Activated CD4-positive, CD25-positive, alpha-beta regulatory T cell (primary cell): ENCODE measurements around the gene WNT7A.

Experiments used
- DNase-seq, 4 experiments: peaks; one replicate each; lab custom pipeline; 2025; lab: John Stamatoyannopoulos, UW

Gene WNT7A

GRCh38 chr3:13884851-13885703, 5.2 kb upstream of the WNT7A start:
- peak in 3 of 4 experiments; percentile 25 to 45 (median 35) for DNase-seq

- no peak for DNase-seq
Measured at GRCh38 chr3:13883681-13884080, 3.8 kb upstream of the WNT7A start.

DNA sequence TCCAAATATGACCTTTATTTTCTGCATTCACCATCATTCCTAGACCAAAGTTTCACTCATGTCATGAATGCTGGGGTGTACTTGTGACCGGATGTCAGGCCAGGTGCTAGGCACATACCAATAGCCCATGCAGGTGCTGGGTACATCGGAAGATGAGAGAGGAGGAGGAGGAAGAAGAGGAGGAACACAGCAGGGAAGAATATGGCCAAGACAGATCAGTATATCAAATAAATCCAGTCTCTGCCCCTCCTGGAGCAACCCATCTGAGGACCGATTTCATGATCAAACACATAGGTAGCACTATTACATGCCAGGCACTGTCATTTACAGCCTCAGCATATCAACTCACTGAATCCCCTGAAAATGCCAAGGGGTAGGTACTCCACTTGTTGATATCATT, 3.0 kb upstream of the WNT7A start:
- DNase-seq, result no peak

- no peak for DNase-seq
Measured at GRCh38 chr3:13881536-13882410, 1.9 kb upstream of the WNT7A start.

DNA sequence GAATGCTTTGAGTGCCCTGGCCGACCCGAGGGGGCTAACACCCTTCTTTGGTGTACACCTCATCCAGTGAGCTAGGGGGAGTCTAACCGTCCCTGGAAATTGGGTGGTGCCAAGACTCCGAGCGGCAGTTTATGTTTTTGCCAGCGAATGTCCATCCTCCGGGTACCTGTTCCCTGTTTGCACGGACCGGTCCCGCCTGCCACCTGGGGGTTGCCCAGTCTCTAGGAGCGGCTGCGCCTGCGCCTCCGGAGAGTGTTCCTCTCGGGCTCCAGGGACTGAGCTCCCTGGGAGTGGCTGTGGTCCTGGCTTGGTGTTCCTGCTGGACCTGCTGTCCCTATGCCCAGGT, 913 bp upstream of the WNT7A start:
- no peak for DNase-seq

- DNase-seq, result no peak
Measured at GRCh38 chr3:13879102-13879945, 547 bp downstream of the WNT7A start.

DNA sequence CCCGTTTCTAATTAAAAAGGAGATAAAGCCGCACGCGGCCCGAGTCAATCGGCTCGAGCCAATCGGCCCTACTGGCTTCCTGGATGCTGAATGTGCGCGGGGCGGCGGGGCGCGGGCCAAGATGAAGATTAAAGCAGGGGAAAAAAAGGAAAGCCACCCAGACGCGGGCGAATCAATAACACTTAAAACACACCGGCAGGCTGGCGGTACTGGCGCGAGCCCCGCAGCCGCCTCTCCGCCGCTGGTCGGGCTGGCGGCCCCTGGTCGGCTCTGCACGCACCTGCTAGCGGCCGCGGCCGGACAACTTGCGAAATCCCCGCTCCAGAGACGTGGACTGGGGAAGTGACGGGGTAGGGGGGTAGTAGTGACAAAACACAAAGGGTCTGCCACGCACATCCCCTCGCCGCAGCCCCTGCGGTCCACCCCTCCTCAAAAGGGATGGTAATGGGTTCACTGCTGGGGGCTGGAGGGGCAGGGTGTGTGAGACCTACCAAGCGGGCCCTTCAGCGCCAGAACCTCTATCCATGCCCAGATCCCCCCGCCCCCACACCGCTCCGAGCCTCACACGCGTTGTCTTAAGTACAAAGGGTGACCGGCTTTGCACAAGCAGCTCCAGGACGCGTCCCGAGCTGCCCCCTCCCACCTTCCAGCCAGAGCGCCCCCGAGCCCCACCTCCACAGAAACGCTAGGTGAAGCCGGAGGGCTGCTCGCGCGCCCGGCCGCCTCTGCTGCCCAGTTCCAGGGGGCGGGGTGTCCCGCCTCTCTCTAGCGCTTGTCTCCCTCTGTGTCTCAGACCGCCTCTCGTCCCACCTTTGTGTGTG, 1.4 kb downstream of the WNT7A start:
- no peak for DNase-seq

- DNase-seq, result no peak
Measured at GRCh38 chr3:13877911-13878280, 2.0 kb downstream of the WNT7A start.

- DNase-seq, result no peak
Measured at GRCh38 chr3:13876451-13877100, 3.3 kb downstream of the WNT7A start.

- no peak for DNase-seq
Measured at GRCh38 chr3:13874891-13875290, 5.0 kb downstream of the WNT7A start.

DNA sequence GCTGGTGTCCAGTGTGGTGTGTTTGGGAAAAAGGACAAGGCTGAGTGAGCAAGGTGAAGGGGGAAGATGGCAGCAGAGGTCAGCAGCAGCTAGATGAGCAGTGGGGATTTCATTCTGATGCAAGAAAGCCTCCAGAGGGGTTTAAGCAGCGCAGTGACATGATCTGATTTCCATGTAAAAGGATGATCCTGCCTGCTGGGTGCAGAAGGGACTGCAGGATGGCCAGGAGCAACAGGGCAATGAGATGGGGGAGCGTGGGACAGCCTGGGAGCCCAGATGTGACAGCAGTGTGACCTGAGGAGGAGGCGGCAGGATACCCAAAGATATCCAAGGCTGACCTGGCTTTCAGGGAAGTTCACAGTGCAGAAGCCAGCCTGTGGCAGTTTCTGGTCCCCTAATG, 6.1 kb downstream of the WNT7A start:
- no peak for DNase-seq

GRCh38 chr3:13872451-13872850, 7.4 kb downstream of the WNT7A start:
- no peak for DNase-seq

- DNase-seq, result no peak
Measured at GRCh38 chr3:13871791-13872190, 8.1 kb downstream of the WNT7A start.

- DNase-seq, result no peak
Measured at GRCh38 chr3:13870902-13871301, 9.0 kb downstream of the WNT7A start.

- DNase-seq, result no peak
Measured at GRCh38 chr3:13869761-13870343, 10.0 kb downstream of the WNT7A start.

DNA sequence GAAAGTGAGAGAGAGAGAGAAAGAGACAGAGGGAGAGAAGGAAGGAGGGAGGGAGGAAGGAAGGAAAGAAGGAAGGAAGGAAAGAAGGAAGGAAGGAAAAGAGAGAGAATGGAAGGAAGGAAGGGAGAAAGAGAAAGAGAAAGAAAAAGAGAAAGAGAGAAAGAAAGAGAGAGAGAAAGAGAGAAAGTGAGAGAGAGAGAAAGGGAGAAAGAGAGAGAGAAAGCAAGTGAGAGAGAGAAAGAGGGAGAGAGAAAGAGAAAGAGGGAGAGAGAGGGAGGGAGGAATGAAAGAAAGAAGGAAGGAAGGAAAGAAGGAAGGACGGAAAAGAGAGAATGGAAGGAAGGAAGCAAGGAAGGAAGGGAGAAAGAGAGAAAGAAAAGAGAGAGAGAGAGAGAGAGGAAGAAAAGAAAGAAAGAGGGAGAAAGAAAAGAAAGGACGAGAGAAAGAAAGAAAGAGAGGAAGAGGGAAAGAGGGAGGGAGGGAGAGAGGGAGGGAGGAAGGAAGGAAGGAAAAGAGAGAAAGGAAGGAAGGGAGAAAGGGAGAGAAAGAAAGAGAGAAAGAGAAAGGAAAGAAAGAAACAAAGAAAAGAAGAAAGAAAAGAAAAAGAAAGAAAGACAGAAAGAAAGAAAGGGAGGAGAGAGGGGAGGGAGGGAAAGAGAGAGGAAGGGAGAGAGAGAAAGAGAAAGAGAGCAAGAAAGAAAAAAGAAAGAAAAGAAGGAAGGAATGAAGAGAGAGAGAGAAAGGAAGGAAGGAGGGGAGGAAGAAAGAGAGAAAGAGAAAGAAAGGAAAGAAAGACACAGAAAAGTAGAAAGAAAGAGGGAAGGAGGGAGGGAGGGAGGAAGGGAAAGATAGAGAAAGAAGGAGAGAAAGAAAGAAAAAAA, 10.8 kb downstream of the WNT7A start:
- no peak for DNase-seq

DNA sequence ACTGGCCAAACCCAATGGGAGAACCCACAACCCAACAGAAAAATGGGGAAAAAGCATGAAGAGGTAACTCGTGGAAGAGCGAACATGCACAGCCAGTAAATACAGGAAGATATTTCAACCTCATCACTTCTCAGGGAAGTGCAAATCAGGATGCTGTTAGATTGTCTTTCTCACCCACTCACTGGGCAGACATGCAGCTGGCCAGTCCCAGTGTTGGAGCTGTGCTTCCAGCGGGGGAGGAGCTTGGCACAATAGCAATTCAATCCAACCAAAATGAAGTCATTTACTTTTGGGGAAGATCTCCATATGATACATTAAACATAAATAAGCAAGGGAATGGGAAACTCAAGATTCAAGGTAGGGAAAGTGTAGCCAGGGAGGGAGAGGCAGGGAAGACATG, 12.1 kb downstream of the WNT7A start:
- no peak for DNase-seq

DNA sequence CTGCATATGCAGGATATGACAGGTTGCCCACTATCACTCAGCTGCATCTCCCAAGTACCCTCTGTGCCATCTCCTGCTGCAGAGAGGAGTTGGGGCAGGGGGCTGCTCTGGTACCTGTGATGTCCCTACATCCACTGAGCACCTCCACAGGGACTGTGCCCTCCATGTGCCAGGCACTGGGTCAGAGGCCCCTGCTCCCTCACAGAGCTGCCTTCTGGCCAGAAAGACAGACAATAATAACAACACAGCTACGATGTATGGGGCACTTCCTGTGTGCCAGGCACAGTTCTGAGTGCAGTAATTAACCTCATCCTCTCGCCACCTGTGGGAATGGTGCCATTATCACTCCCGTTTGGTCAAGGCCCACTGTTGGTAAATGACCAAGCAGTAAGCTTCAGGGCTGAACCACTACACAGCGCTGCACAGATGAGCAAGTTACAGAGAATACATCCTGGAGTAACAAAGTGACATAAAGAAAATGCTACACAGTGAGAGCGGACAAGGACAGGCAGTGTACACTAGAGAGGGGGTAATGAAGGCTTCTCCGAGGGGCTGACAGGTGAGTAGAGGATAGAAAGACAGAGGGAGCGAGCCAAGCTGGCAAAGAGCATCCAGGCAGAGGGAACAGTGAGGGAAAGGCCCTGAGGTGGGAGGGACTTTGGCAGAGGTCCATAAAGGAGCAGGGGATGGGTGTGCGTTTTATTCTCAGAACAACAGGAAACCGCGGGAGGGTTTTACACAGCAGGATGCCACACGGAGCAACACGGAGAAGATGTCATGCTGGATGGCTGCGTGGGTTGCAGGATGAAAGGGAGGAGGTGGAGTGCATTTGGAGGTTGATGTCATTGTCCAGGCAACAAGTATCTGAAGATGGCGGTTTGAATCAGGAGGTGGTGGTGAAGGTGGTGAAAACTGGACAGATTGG, 13.6 kb downstream of the WNT7A start:
- no peak for DNase-seq
